ENCODE results near the gene IRF9.
"Not testable (repeated sequence)": the region's sequence is repeated elsewhere in the genome, so short reads cannot be mapped to it uniquely, and the experiment has no call there.

Gene IRF9

GRCh38 chr14:24194873-24195185 lies 33.8 kb downstream of the IRF9 start:
- no peak for DNase-seq (ENCODE audit: low read depth in 2 of 2)

- peak in 1 of 2 experiments; percentile 66 for DNase-seq (ENCODE audit: low read depth in 2 of 2)
Measured at GRCh38 chr14:24195186-24196070, 34.4 kb downstream of the IRF9 start, which contains the start of gene TM9SF1. Gene TM9SF1 (minus strand): TSS chr14:24195441. CDS start chr14:24195019, 422 bp downstream.

GRCh38 chr14:24196071-24197055 lies 35.3 kb downstream of the IRF9 start:
- no peak for DNase-seq (ENCODE audit: low read depth in 2 of 2)

GRCh38 chr14:24197056-24197450 lies 36.0 kb downstream of the IRF9 start:
- no peak for DNase-seq (ENCODE audit: low read depth in 2 of 2)

- DNase-seq (ENCODE audit: low read depth in 2 of 2): no peak
Measured at GRCh38 chr14:24198814-24199524, 37.9 kb downstream of the IRF9 start.

- not testable (repeated sequence) for DNase-seq (ENCODE audit: low read depth in 2 of 2)
Measured at GRCh38 chr14:24202538-24202937, 41.5 kb downstream of the IRF9 start.

GRCh38 chr14:24203249-24203886 lies 42.3 kb downstream of the IRF9 start:
- DNase-seq (ENCODE audit: low read depth in 2 of 2): not testable (repeated sequence)

- no peak for DNase-seq (ENCODE audit: low read depth in 2 of 2)
Measured at GRCh38 chr14:24204163-24205146, 43.4 kb downstream of the IRF9 start.

- DNase-seq (ENCODE audit: low read depth in 2 of 2): no peak
Measured at GRCh38 chr14:24206260-24207103, 45.4 kb downstream of the IRF9 start.

- no peak for DNase-seq (ENCODE audit: low read depth in 2 of 2)
Measured at GRCh38 chr14:24207104-24207551, 46.1 kb downstream of the IRF9 start.

- no peak for DNase-seq (ENCODE audit: low read depth in 2 of 2)
Measured at GRCh38 chr14:24207625-24208024, 46.6 kb downstream of the IRF9 start.

- no peak for DNase-seq (ENCODE audit: low read depth in 2 of 2)
Measured at GRCh38 chr14:24211311-24211710, 50.2 kb downstream of the IRF9 start.

GRCh38 chr14:24212924-24213865 lies 52.1 kb downstream of the IRF9 start, which contains the start of gene CHMP4A:
Gene CHMP4A (minus strand): TSS chr14:24213488. CDS start chr14:24213439, 49 bp downstream.
- peak; percentile 96 to 97 for DNase-seq (ENCODE audit: low read depth in 2 of 2)

GRCh38 chr14:24213866-24214662 lies 53.0 kb downstream of the IRF9 start:
- DNase-seq (ENCODE audit: low read depth in 2 of 2): no peak

GRCh38 chr14:24215495-24216344 lies 54.7 kb downstream of the IRF9 start, which contains the start of gene MDP1:
Gene MDP1 (minus strand): TSS chr14:24216066. CDS start chr14:24215955, 111 bp downstream.
- peak; percentile 50 to 62 for DNase-seq (ENCODE audit: low read depth in 2 of 2)

Measured in fibroblast of skin of left quadriceps (primary cell).